HG03432 (cell line): ENCODE data around the gene FCF1.

Experiments used
- ATAC-seq: cut with Tn5 transposase; IDR thresholded peaks from one replicate; pipeline ENCODE4 v1.9.1; 2021; ENCODE audit warnings: mild to moderate bottlenecking, moderate library complexity; ENCODE audit not compliant: unreplicated experiment

The FCF1 gene

GRCh38 chr14:74762917-74763802 lies 50.2 kb downstream of the FCF1 start, which contains the start of gene YLPM1:
TSS of gene YLPM1 (plus strand) at chr14:74763316. CDS start at chr14:74763490, 174 bp downstream.
- peak; percentile 92 for ATAC-seq

- no peak for ATAC-seq
Observed at GRCh38 chr14:74763803-74764531, 51.0 kb downstream of the FCF1 start.

GRCh38 chr14:74765721-74766120 lies 52.8 kb downstream of the FCF1 start:
- ATAC-seq, result no peak

- no peak for ATAC-seq
Observed at GRCh38 chr14:74771399-74771798, 58.5 kb downstream of the FCF1 start.

GRCh38 chr14:74784634-74785033 lies 71.7 kb downstream of the FCF1 start:
- ATAC-seq, result no peak

- ATAC-seq, result no peak
Observed at GRCh38 chr14:74785056-74785613, 72.2 kb downstream of the FCF1 start.

- no peak for ATAC-seq
Observed at GRCh38 chr14:74786796-74787315, 73.9 kb downstream of the FCF1 start.
